T follicular helper cell (primary cell): ENCODE results near the gene NCAPD2.
"Not testable (repeated sequence)": the region's sequence is repeated elsewhere in the genome, so short reads cannot be mapped to it uniquely, and the experiment has no call there.

Experiments used
- DNase-seq: peaks from one replicate; pipeline ENCODE4 v3.0.0-alpha.2; 2020; ENCODE audit warnings: low read depth

NCAPD2 gene

GRCh38 chr12:6463216-6463615, 30.7 kb upstream of the NCAPD2 start:
- DNase-seq: no peak

GRCh38 chr12:6463858-6464257, 30.0 kb upstream of the NCAPD2 start:
- no peak for DNase-seq

- no peak for DNase-seq
Measured at GRCh38 chr12:6464531-6464930, 29.4 kb upstream of the NCAPD2 start.

- DNase-seq: peak; percentile 38
Measured at GRCh38 chr12:6465467-6466183, 28.3 kb upstream of the NCAPD2 start.

- no peak for DNase-seq
Measured at GRCh38 chr12:6466184-6466573, 27.7 kb upstream of the NCAPD2 start.

GRCh38 chr12:6466751-6467150, 27.2 kb upstream of the NCAPD2 start:
- DNase-seq: not testable (repeated sequence)

- not testable (repeated sequence) for DNase-seq
Measured at GRCh38 chr12:6467571-6468282, 26.2 kb upstream of the NCAPD2 start.

- no peak for DNase-seq
Measured at GRCh38 chr12:6468283-6468575, 25.7 kb upstream of the NCAPD2 start.

- DNase-seq: no peak
Measured at GRCh38 chr12:6469092-6469491, 24.8 kb upstream of the NCAPD2 start.

- DNase-seq: no peak
Measured at GRCh38 chr12:6469609-6470374, 24.1 kb upstream of the NCAPD2 start.

GRCh38 chr12:6470375-6471163, 23.3 kb upstream of the NCAPD2 start, which contains the start of gene VAMP1:
VAMP1 (minus strand) TSS chr12:6470677; CDS start chr12:6470531, 146 bp downstream.
- DNase-seq: peak; percentile 96

- DNase-seq: no peak
Measured at GRCh38 chr12:6471989-6472360, 21.9 kb upstream of the NCAPD2 start.

GRCh38 chr12:6472491-6472890, 21.4 kb upstream of the NCAPD2 start:
- DNase-seq: no peak

GRCh38 chr12:6475233-6475975, 18.5 kb upstream of the NCAPD2 start:
- not testable (repeated sequence) for DNase-seq

- no peak for DNase-seq
Measured at GRCh38 chr12:6476489-6476888, 17.4 kb upstream of the NCAPD2 start.

- not testable (repeated sequence) for DNase-seq
Measured at GRCh38 chr12:6477601-6478377, 16.1 kb upstream of the NCAPD2 start.

GRCh38 chr12:6478416-6478815, 15.5 kb upstream of the NCAPD2 start:
- DNase-seq: no peak

GRCh38 chr12:6488240-6488639, 5.7 kb upstream of the NCAPD2 start:
- DNase-seq: no peak

- DNase-seq: no peak
Measured at GRCh38 chr12:6489449-6489848, 4.5 kb upstream of the NCAPD2 start.

GRCh38 chr12:6490673-6491072, 3.2 kb upstream of the NCAPD2 start:
- not testable (repeated sequence) for DNase-seq
